A549 (cell line): Measurements from ENCODE around the gene MARCHF10. TPM values are rescaled to one million over a fixed set of nuclear protein-coding genes. Genes with fewer than 3 reads are reported as not detected.

ENCODE experiments used
- ATAC-seq, 2 experiments: fragments of 200-7000 bp in 1 of 2; fragments of >200 bp in 1 of 2; cut with Nextera tagmentation in 1 of 2; cut with Tn5 transposase in 1 of 2; 3 replicates each; pipeline versions ENCODE4 v1.8.0 to v1.9.1; 2018 to 2020; ENCODE audit warnings: mild to moderate bottlenecking in 1 of 2, moderate library complexity in 1 of 2
- CTCF ChIA-PET: fragments of 300-600 bp; sonication (Branson Sonifier 250); formaldehyde crosslinking; extraction: SDS; loops from one replicate; lab custom pipeline; 2021; ENCODE audit warnings: antibody characterized with exemption, inconsistent platforms; lab: Yijun Ruan, JAX
- POLR2A ChIA-PET: fragments of 350-600 bp; formaldehyde crosslinking; extraction: SDS; loops from one replicate; lab custom pipeline; 2021; ENCODE audit warnings: antibody characterized with exemption, inconsistent platforms; lab: Yijun Ruan, JAX
- DNase-seq, 2 experiments: peaks; one replicate each; pipeline versions ENCODE4 v3.0.0 to v3.0.0-alpha.2; 2011 to 2016; ENCODE audit warnings: low read depth in 1 of 2, low spot score in 1 of 2
- FAIRE-seq: peaks from 2 replicates; lab custom pipeline; 2011; peaks lifted over from hg19 to GRCh38; lab: Jason Lieb, UNC
- H3K27ac ChIP-seq, 2 experiments: fragments of >200 bp; sonication (Bioruptor Twin); formaldehyde crosslinking; 3 replicates each; pipeline ENCODE4 v1.5.1; 2016 to 2017
- H3K4me1 ChIP-seq: fragments of >200 bp; sonication (Bioruptor Twin); formaldehyde crosslinking; 3 replicates; pipeline ENCODE4 v1.6.1; 2016
- H3K4me2 ChIP-seq: fragments of >200 bp; sonication (Bioruptor Twin); formaldehyde crosslinking; 3 replicates; pipeline ENCODE4 v1.6.1; 2016
- H3K4me3 ChIP-seq: fragments of >200 bp; sonication (Bioruptor Twin); formaldehyde crosslinking; 3 replicates; pipeline ENCODE4 v1.5.1; 2016
- H3K9me3 ChIP-seq: fragments of >200 bp; sonication (Bioruptor Twin); formaldehyde crosslinking; 3 replicates; pipeline ENCODE4 v1.6.1; 2016
- ATOH8 ChIP-seq: fragments of 250-450 bp; sonication (Bioruptor Pico); IDR thresholded peaks from 2 replicates; pipeline ENCODE4 v1.5.0; 2020; ENCODE audit warnings: low read depth, mild to moderate bottlenecking, moderate library complexity
- BCL3 ChIP-seq: fragments of >200 bp; sonication (Bioruptor Twin); formaldehyde crosslinking; IDR thresholded peaks from 3 replicates; pipeline ENCODE4 v1.6.1; 2016
- E2F6 ChIP-seq: IDR thresholded peaks from 2 replicates; pipeline ENCODE4 v1.6.1; 2012; ENCODE audit warnings: low read depth, borderline replicate concordance
- EHF ChIP-seq: fragments of 250-450 bp; sonication (Bioruptor Pico); IDR thresholded peaks from 2 replicates; pipeline ENCODE4 v1.5.0; 2020; ENCODE audit warnings: mild to moderate bottlenecking
- ELK1 ChIP-seq: fragments of 150-350 bp; IDR thresholded peaks from 2 replicates; pipeline ENCODE4 v1.6.1; 2014; ENCODE audit warnings: low read depth, mild to moderate bottlenecking, low read length
- EP300 ChIP-seq, 2 experiments: fragments of >200 bp; sonication (Bioruptor Twin); formaldehyde crosslinking; IDR thresholded peaks; 2 replicates in 1 of 2; 3 replicates in 1 of 2; pipeline ENCODE4 v1.6.1; 2016 to 2017
- ESRRA ChIP-seq: fragments of 150-350 bp; IDR thresholded peaks from 2 replicates; pipeline ENCODE4 v1.6.1; 2014; ENCODE audit warnings: mild to moderate bottlenecking, low read length, borderline replicate concordance
- FOSB ChIP-seq: fragments of 250-450 bp; sonication (Bioruptor Pico); IDR thresholded peaks from 2 replicates; pipeline ENCODE4 v1.5.0; 2020; ENCODE audit warnings: mild to moderate bottlenecking, moderate library complexity
- HDAC2 ChIP-seq: fragments of 200-600 bp; sonication (generic); IDR thresholded peaks from 2 replicates; pipeline ENCODE4 v1.6.1; 2016
- HEYL ChIP-seq: fragments of 250-450 bp; sonication (Bioruptor Pico); IDR thresholded peaks from 2 replicates; pipeline ENCODE4 v1.8.0; 2021; ENCODE audit warnings: mild to moderate bottlenecking, moderate library complexity
- HOXA7 ChIP-seq: fragments of 250-450 bp; sonication (Bioruptor Pico); IDR thresholded peaks from 2 replicates; pipeline ENCODE4 v1.5.0; 2020; ENCODE audit warnings: mild to moderate bottlenecking, moderate library complexity
- JUN ChIP-seq, 2 experiments: fragments of >200 bp; sonication (Bioruptor Twin); formaldehyde crosslinking; IDR thresholded peaks; 2 replicates in 1 of 2; 3 replicates in 1 of 2; pipeline ENCODE4 v1.6.1; 2016 to 2017
- KDM1A ChIP-seq: fragments of 200-600 bp; sonication (generic); IDR thresholded peaks from 2 replicates; pipeline ENCODE4 v1.6.1; 2016; ENCODE audit warnings: low read depth, mild to moderate bottlenecking
- KDM5A ChIP-seq: fragments of 200-600 bp; sonication (generic); IDR thresholded peaks from 2 replicates; pipeline ENCODE4 v1.6.1; 2016; ENCODE audit warnings: antibody characterized with exemption, mild to moderate bottlenecking
- MAZ ChIP-seq: fragments of 150-350 bp; IDR thresholded peaks from 2 replicates; pipeline ENCODE4 v1.6.1; 2014; ENCODE audit warnings: antibody characterized with exemption, low read depth, low read length, borderline replicate concordance
- NFE2L2 ChIP-seq: fragments of 150-350 bp; conservative IDR thresholded peaks from 2 replicates; pipeline ENCODE4 v1.6.1; 2014; ENCODE audit warnings: low read length
- PHF8 ChIP-seq: fragments of 200-600 bp; sonication (generic); IDR thresholded peaks from 2 replicates; pipeline ENCODE4 v1.6.1; 2016; ENCODE audit warnings: low read depth, mild to moderate bottlenecking, antibody characterized with exemption, moderate library complexity, borderline replicate concordance
- SMC3 ChIP-seq: fragments of >200 bp; sonication (Bioruptor Twin); formaldehyde crosslinking; IDR thresholded peaks from 3 replicates; pipeline ENCODE4 v1.6.1; 2018; ENCODE audit warnings: inconsistent platforms
- SREBF2 ChIP-seq: fragments of 450-650 bp; IDR thresholded peaks from 2 replicates; pipeline ENCODE4 v1.6.1; 2014; ENCODE audit warnings: mild to moderate bottlenecking, moderate library complexity
- TP53 ChIP-seq: fragments of 250-450 bp; sonication (Bioruptor Pico); IDR thresholded peaks from 2 replicates; pipeline ENCODE4 v1.5.0; 2021; ENCODE audit warnings: mild to moderate bottlenecking, moderate library complexity
- ZC3H11A ChIP-seq: fragments of 450-650 bp; IDR thresholded peaks from 2 replicates; pipeline ENCODE4 v1.6.1; 2014; ENCODE audit warnings: antibody characterized with exemption, mild to moderate bottlenecking
- ZNF302 ChIP-seq: fragments of 250-450 bp; sonication (Bioruptor Pico); IDR thresholded peaks from 2 replicates; pipeline ENCODE4 v1.9.0; 2021; ENCODE audit warnings: inconsistent platforms, mild to moderate bottlenecking, moderate library complexity
- WGBS: methylation state at CpG from one replicate; pipeline ENCODE4 v1.1.6; 2017; ENCODE audit errors: missing lambda C conversion rate; 5-methylcytosine and 5-hydroxymethylcytosine counted together
- polyA plus RNA-seq, 4 experiments: library from polyadenylated mRNA; depleted of rRNA in 3 of 4; stranded (reverse); fragments of >200 nt; fragmentation: RNase III in 1 of 4; extraction: RNeasy Plus Mini Kit Qiagen cat#74134 plus additional on column Dnase treatment in 1 of 4; gene quantifications; 2 replicates in 3 of 4; 3 replicates in 1 of 4; pipeline ENCODE4 v1.2.3, GENCODE V29; 2011 to 2017

MARCHF10 gene
- polyA plus RNA-seq, 2 of the 4 experiments (the other 2 are of a cell fraction): 0.43 to 0.57 TPM

GRCh38 chr17:62676952-62677596 lies 131.0 kb downstream of the MARCHF10 start:
- ATAC-seq (no peak), FAIRE-seq (no peak), DNase-seq (no peak)
- H3K27ac ChIP-seq: no peak overlapping the region
- CTCF ChIA-PET: interaction anchor here (1.6 to 13.1 kb wide), 2 partner anchors 13 to 26 kb away, joined by 4 to 178 read pairs; no protein-coding TSS in a partner anchor
- POLR2A ChIA-PET: no interaction called here
- WGBS: 78% methylated on average over 6 of the region's 18 CpGs
- TF ChIP-seq HOXA7 (no peak), KDM5A (no peak), HDAC2 (no peak), FOSB (CRISPR knock-in tag) (no peak), NFE2L2 (no peak), ATOH8 (no peak), BCL3 (no peak), JUN (IDR thresholded peaks at IDR 0.05) (no peak), EHF (no peak), SREBF2 (no peak), MAZ (no peak), ZNF302 (no peak), TP53 (CRISPR knock-in tag) (no peak), EP300 (IDR thresholded peaks at IDR 0.05) (no peak), SMC3 (no peak), ZC3H11A (no peak), ELK1 (no peak), HEYL (CRISPR knock-in tag) (no peak), ESRRA (no peak), PHF8 (no peak)
- peaks cover 2% of the 10 kb centered on the region; the same call in 1 of the 3 replicates for H3K4me1 ChIP-seq
- H3K4me2 ChIP-seq: no peak overlapping the region
- H3K9me3 ChIP-seq: no peaks in the 10 kb centered on the region
- no peak overlapping the region for H3K4me3 ChIP-seq

- Histone ChIP-seq H3K4me3 (no peak overlapping the region), H3K4me1 (peaks cover 6% of the 10 kb centered on the region; the same call in 1 of the 3 replicates), H3K27ac (no peak overlapping the region), H3K4me2 (no peak overlapping the region), H3K9me3 (no peaks in the 10 kb centered on the region)
- POLR2A ChIA-PET: no interaction called here
- TF ChIP-seq KDM1A (0 out of 2 replicates have a peak, but pooled peaks have one; percentile 23), E2F6 (no peak)
- DNase-seq: no peak
- WGBS: 94% methylated on average over 15 of the region's 16 CpGs
- FAIRE-seq: no peak
- CTCF ChIA-PET: interaction anchor here (0.7 to 13.1 kb wide), 5 partner anchors 14 to 749 kb away, joined by 3 to 178 read pairs (median 4); no protein-coding TSS in a partner anchor
- no peak for ATAC-seq
Observed at GRCh38 chr17:62676231-62676943, 131.7 kb downstream of the MARCHF10 start.
